Measurements from ENCODE around the gene XK. TPM values are rescaled to one million over a fixed set of nuclear protein-coding genes. Genes with fewer than 3 reads are reported as not detected.

The XK gene
- total and polyA plus RNA-seq, 5 donors, result 3.4 to 9.2 (median 7.7) TPM

GRCh38 chrX:37716602-37717001 is 31.0 kb downstream of the XK start:
- DNase-seq, result no peak
- intact Hi-C loops (cut with DNase I), result no loop called here
- Histone ChIP-seq H3K4me3 (ENCODE audit: low read length) (no peak overlapping the region), H3K4me1 (ENCODE audit: control insufficient read depth, insufficient read depth, low read length) (no peaks in the 10 kb centered on the region), H3K9me3 (ENCODE audit: control insufficient read depth, low read length) (no peaks in the 10 kb centered on the region), H3K27me3 (ENCODE audit: control insufficient read depth, insufficient read depth) (no peaks in the 10 kb centered on the region), H3K27ac (ENCODE audit: low read length) (no peak overlapping the region)
- ATAC-seq, result no peak

- Histone ChIP-seq H3K27ac (ENCODE audit: low read length) (no peak overlapping the region), H3K4me3 (ENCODE audit: low read length) (no peak overlapping the region), H3K27me3 (ENCODE audit: control insufficient read depth, insufficient read depth) (no peaks in the 10 kb centered on the region), H3K9me3 (ENCODE audit: control insufficient read depth, low read length) (no peaks in the 10 kb centered on the region), H3K4me1 (ENCODE audit: control insufficient read depth, insufficient read depth, low read length) (no peaks in the 10 kb centered on the region)
- no peak for DNase-seq
- 53% methylated on average over 1 of the region's 1 CpG for WGBS
- ATAC-seq, result no peak
- intact Hi-C loops (cut with DNase I), result no loop called here
Observed at GRCh38 chrX:37717708-37718107, 32.1 kb downstream of the XK start.

- H3K4me3 ChIP-seq (ENCODE audit: low read length), result no peak overlapping the region
- 76% methylated on average over 1 of the region's 1 CpG for WGBS
- no peak for ATAC-seq
- no peaks in the 10 kb centered on the region for H3K27me3 ChIP-seq (ENCODE audit: control insufficient read depth, insufficient read depth)
- intact Hi-C loops (cut with DNase I), result no loop called here
- no peak for DNase-seq
- no peaks in the 10 kb centered on the region for H3K9me3 ChIP-seq (ENCODE audit: control insufficient read depth, low read length)
- H3K4me1 ChIP-seq (ENCODE audit: control insufficient read depth, insufficient read depth, low read length), result no peaks in the 10 kb centered on the region
- no peak overlapping the region for H3K27ac ChIP-seq (ENCODE audit: low read length)
Observed at GRCh38 chrX:37722595-37722994, 37.0 kb downstream of the XK start.

- H3K9me3 ChIP-seq (ENCODE audit: control insufficient read depth, low read length), result no peaks in the 10 kb centered on the region
- no peak overlapping the region for H3K27ac ChIP-seq (ENCODE audit: low read length)
- H3K4me3 ChIP-seq (ENCODE audit: low read length), result no peak overlapping the region
- WGBS, result 88% methylated on average over 3 of the region's 3 CpGs
- no peaks in the 10 kb centered on the region for H3K27me3 ChIP-seq (ENCODE audit: control insufficient read depth, insufficient read depth)
- DNase-seq (no peak), ATAC-seq (no peak)
- H3K4me1 ChIP-seq (ENCODE audit: control insufficient read depth, insufficient read depth, low read length), result no peaks in the 10 kb centered on the region
- intact Hi-C loops (cut with DNase I), result no loop called here
Observed at GRCh38 chrX:37726346-37726745, 40.8 kb downstream of the XK start.

- no peaks in the 10 kb centered on the region for H3K9me3 ChIP-seq (ENCODE audit: control insufficient read depth, low read length)
- H3K4me3 ChIP-seq (ENCODE audit: low read length), result no peak overlapping the region
- H3K27me3 ChIP-seq (ENCODE audit: control insufficient read depth, insufficient read depth), result no peaks in the 10 kb centered on the region
- WGBS, result 25% methylated on average over 3 of the region's 3 CpGs
- no peak overlapping the region for H3K27ac ChIP-seq (ENCODE audit: low read length)
- peak; percentile 56 to 74 for ATAC-seq
- no peaks in the 10 kb centered on the region for H3K4me1 ChIP-seq (ENCODE audit: control insufficient read depth, insufficient read depth, low read length)
- DNase-seq, result peak; percentile 62 to 88 (median 84)
- intact Hi-C loops (cut with DNase I), result loop anchor here in 3 of 4 donors (5.0 to 10.0 kb wide), 3 partner anchors 77 to 82 kb away; no protein-coding TSS in a partner anchor
Observed at GRCh38 chrX:37745354-37745753, 59.8 kb downstream of the XK start.

- peak in 1 of 2 donors; percentile 20 for ATAC-seq
- H3K4me3 ChIP-seq (ENCODE audit: low read length), result no peak overlapping the region
- H3K27ac ChIP-seq (ENCODE audit: low read length), result no peak overlapping the region
- 88% methylated on average over 1 of the region's 1 CpG for WGBS
- intact Hi-C loops (cut with DNase I), result loop anchor here in 3 of 4 donors (5.0 to 10.0 kb wide), 3 partner anchors 76 to 81 kb away; no protein-coding TSS in a partner anchor
- DNase-seq, result peak in 1 of 3 donors; percentile 17
- H3K27me3 ChIP-seq (ENCODE audit: control insufficient read depth, insufficient read depth), result no peaks in the 10 kb centered on the region
- H3K9me3 ChIP-seq (ENCODE audit: control insufficient read depth, low read length), result no peaks in the 10 kb centered on the region
- no peaks in the 10 kb centered on the region for H3K4me1 ChIP-seq (ENCODE audit: control insufficient read depth, insufficient read depth, low read length)
Observed at GRCh38 chrX:37745835-37746217, 60.2 kb downstream of the XK start.

GRCh38 chrX:37746218-37746941 is 60.8 kb downstream of the XK start:
- DNase-seq (peak in 1 of 3 donors; percentile 33), ATAC-seq (peak; percentile 14 to 28)
- intact Hi-C loops (cut with DNase I), result loop anchor here in 3 of 4 donors (5.0 to 10.0 kb wide), 3 partner anchors 76 to 81 kb away; no protein-coding TSS in a partner anchor
- 78% methylated on average over 7 of the region's 7 CpGs for WGBS
- H3K9me3 ChIP-seq (ENCODE audit: control insufficient read depth, low read length), result no peaks in the 10 kb centered on the region
- H3K27me3 ChIP-seq (ENCODE audit: control insufficient read depth, insufficient read depth), result no peaks in the 10 kb centered on the region
- no peak overlapping the region for H3K27ac ChIP-seq (ENCODE audit: low read length)
- no peak overlapping the region for H3K4me3 ChIP-seq (ENCODE audit: low read length)
- H3K4me1 ChIP-seq (ENCODE audit: control insufficient read depth, insufficient read depth, low read length), result no peaks in the 10 kb centered on the region

GRCh38 chrX:37746951-37747350 is 61.4 kb downstream of the XK start:
- no peak overlapping the region for H3K27ac ChIP-seq (ENCODE audit: low read length)

GRCh38 chrX:37752281-37752680 is 66.7 kb downstream of the XK start:
- no peak for DNase-seq
- H3K9me3 ChIP-seq (ENCODE audit: control insufficient read depth, low read length), result no peaks in the 10 kb centered on the region
- ATAC-seq, result no peak
- no peak overlapping the region for H3K4me3 ChIP-seq (ENCODE audit: low read length)
- H3K27me3 ChIP-seq (ENCODE audit: control insufficient read depth, insufficient read depth), result no peaks in the 10 kb centered on the region
- H3K4me1 ChIP-seq (ENCODE audit: control insufficient read depth, insufficient read depth, low read length), result no peaks in the 10 kb centered on the region
- 71% methylated on average over 2 of the region's 2 CpGs for WGBS
- intact Hi-C loops (cut with DNase I), result no loop called here
- no peak overlapping the region for H3K27ac ChIP-seq (ENCODE audit: low read length)

More at GRCh38 chrX:37746951-37747350, 61.4 kb downstream of the XK start:
- intact Hi-C loops (cut with DNase I), result loop anchor here in 3 of 4 donors (5.0 to 10.0 kb wide), 3 partner anchors 75 to 80 kb away; no protein-coding TSS in a partner anchor
- WGBS, result 87% methylated on average over 1 of the region's 1 CpG
- Histone ChIP-seq H3K27me3 (ENCODE audit: control insufficient read depth, insufficient read depth) (no peaks in the 10 kb centered on the region), H3K4me3 (ENCODE audit: low read length) (no peak overlapping the region), H3K9me3 (ENCODE audit: control insufficient read depth, low read length) (no peaks in the 10 kb centered on the region), H3K4me1 (ENCODE audit: control insufficient read depth, insufficient read depth, low read length) (no peaks in the 10 kb centered on the region)
- DNase-seq (no peak), ATAC-seq (no peak)

GRCh38 chrX:37752936-37753335 is 67.3 kb downstream of the XK start:
- Histone ChIP-seq H3K4me1 (ENCODE audit: control insufficient read depth, insufficient read depth, low read length) (no peaks in the 10 kb centered on the region), H3K27ac (ENCODE audit: low read length) (no peak overlapping the region), H3K27me3 (ENCODE audit: control insufficient read depth, insufficient read depth) (no peaks in the 10 kb centered on the region), H3K4me3 (ENCODE audit: low read length) (no peak overlapping the region), H3K9me3 (ENCODE audit: control insufficient read depth, low read length) (no peaks in the 10 kb centered on the region)
- DNase-seq (no peak), ATAC-seq (no peak)
- intact Hi-C loops (cut with DNase I), result no loop called here

- Histone ChIP-seq H3K27me3 (ENCODE audit: control insufficient read depth, insufficient read depth) (no peaks in the 10 kb centered on the region), H3K4me3 (ENCODE audit: low read length) (no peak overlapping the region), H3K9me3 (ENCODE audit: control insufficient read depth, low read length) (no peaks in the 10 kb centered on the region), H3K4me1 (ENCODE audit: control insufficient read depth, insufficient read depth, low read length) (no peaks in the 10 kb centered on the region), H3K27ac (ENCODE audit: low read length) (no peak overlapping the region)
- WGBS, result 88% methylated on average over 2 of the region's 2 CpGs
- ATAC-seq (no peak), DNase-seq (no peak)
- intact Hi-C loops (cut with DNase I), result no loop called here
Observed at GRCh38 chrX:37753384-37753783, 67.8 kb downstream of the XK start.
